Ovary (tissue), 1 donor: ENCODE data around the gene ATR.

ENCODE experiments used
- EP300 ChIP-seq: sonication (generic); formaldehyde crosslinking; IDR thresholded peaks from one replicate; pipeline ENCODE4 v1.6.1; 2017; ENCODE audit warnings: antibody characterized with exemption
- POLR2A ChIP-seq: fragments of 450-650 bp; IDR thresholded peaks from one replicate; pipeline ENCODE4 v1.6.1; 2017; ENCODE audit warnings: antibody characterized with exemption, mild to moderate bottlenecking, moderate library complexity

GRCh38 chr3:142615171-142615570, 36.6 kb upstream of the ATR start:
- TF ChIP-seq POLR2A (no peak), EP300 (no peak)
